ENCODE data around the gene NTNG1.

- no peak for TF ChIP-seq CTCF (IDR thresholded peaks at IDR 0.05)
- TF ChIP-seq POLR2A (IDR thresholded peaks at IDR 0.05) = no peak
Measured at GRCh38 chr1:107363154-107363553, 222.3 kb downstream of the NTNG1 start.
